SK-MEL-5 (cell line): ENCODE measurements around the gene NR1D1. TPM values are rescaled to one million over a fixed set of nuclear protein-coding genes. Genes with fewer than 3 reads are reported as not detected.
A peak's percentile ranks its signal among the peaks of the same experiment; 100 is the strongest.
"Not testable (repeated sequence)": the region's sequence is repeated elsewhere in the genome, so short reads cannot be mapped to it uniquely, and the experiment has no call there.

Experiments used
- DNase-seq: peaks from one replicate; pipeline ENCODE4 v3.0.0-alpha.2; 2016; ENCODE audit warnings: low read depth, low spot score
- in situ Hi-C: cut with HindIII; loops from 2 replicates; pipeline ENCODE4 v1.10.0; 2016; ENCODE audit warnings: low sequenced_read_pairs, high pct_unique_total_duplicates, low pct_unique_long_range_greater_than_20kb
- polyA plus RNA-seq, 2 experiments: library from polyadenylated mRNA; depleted of rRNA; stranded (reverse); fragments of >200 nt; gene quantifications; 2 replicates each; pipeline ENCODE4 v1.2.3, GENCODE V29; 2015
- total RNA-seq: library from RNA; depleted of rRNA; stranded (reverse); fragments of >200 nt; shearing (Covaris generic); gene quantifications from 2 replicates; pipeline ENCODE4 v1.2.3, GENCODE V29; 2014; rRNA removed

Gene NR1D1
- 2.1 and 2.4 TPM in 2 replicates for total RNA-seq
- polyA plus RNA-seq (2015; cell fraction: cytosol; rRNA removed): 10.0 and 13.4 TPM in 2 replicates
- polyA plus RNA-seq (2015; cell fraction: nucleus; rRNA removed): 7.7 and 8.9 TPM in 2 replicates

- in situ Hi-C loops: no loop called here
- DNase-seq: no peak
These were observed at the start of gene NR1D1 for GRCh38 chr17:40100419-40100668. Gene NR1D1 (minus strand): TSS chr17:40100589. CDS start chr17:40100094, 495 bp downstream.

GRCh38 chr17:40148527-40148926 lies 48.1 kb upstream of the NR1D1 start:
- in situ Hi-C loops: no loop called here
- no peak for DNase-seq

- in situ Hi-C loops: no loop called here
- DNase-seq: no peak
These were observed 45.1 kb upstream of the NR1D1 start for GRCh38 chr17:40145476-40145875.

- DNase-seq, in situ Hi-C loops: not testable (repeated sequence)
These were observed 42.8 kb upstream of the NR1D1 start for GRCh38 chr17:40143166-40143565.

- DNase-seq: no peak
- in situ Hi-C loops: no loop called here
These were observed 39.2 kb upstream of the NR1D1 start for GRCh38 chr17:40139566-40140058.

- in situ Hi-C loops: no loop called here
- no peak for DNase-seq
These were observed 35.4 kb upstream of the NR1D1 start for GRCh38 chr17:40135817-40136216.

- no peak for DNase-seq
- in situ Hi-C loops: no loop called here
These were observed 33.8 kb upstream of the NR1D1 start for GRCh38 chr17:40134184-40134583.

GRCh38 chr17:40130352-40131042 lies 30.1 kb upstream of the NR1D1 start:
- in situ Hi-C loops: no loop called here

GRCh38 chr17:40129498-40129897 lies 29.1 kb upstream of the NR1D1 start:
- in situ Hi-C loops: no loop called here
- DNase-seq: peak; percentile 35

More at GRCh38 chr17:40130352-40131042, 30.1 kb upstream of the NR1D1 start:
- DNase-seq: no peak

GRCh38 chr17:40124279-40125141 lies 24.1 kb upstream of the NR1D1 start:
- in situ Hi-C loops: no loop called here
- no peak for DNase-seq

GRCh38 chr17:40123811-40124114 lies 23.4 kb upstream of the NR1D1 start:
- in situ Hi-C loops: no loop called here
- no peak for DNase-seq

- DNase-seq: peak; percentile 62
- in situ Hi-C loops: no loop called here
These were observed 22.8 kb upstream of the NR1D1 start for GRCh38 chr17:40122999-40123810.

GRCh38 chr17:40122136-40122998 lies 22.0 kb upstream of the NR1D1 start:
- in situ Hi-C loops: no loop called here
- DNase-seq: no peak

- in situ Hi-C loops: no loop called here
- peak; percentile 75 for DNase-seq
These were observed 21.1 kb upstream of the NR1D1 start, which contains the start of gene MSL1 for GRCh38 chr17:40121181-40122135. Gene MSL1 (plus strand): TSS chr17:40121971. CDS start chr17:40122613, 642 bp downstream.

- DNase-seq: no peak
- in situ Hi-C loops: no loop called here
These were observed 14.7 kb upstream of the NR1D1 start for GRCh38 chr17:40115101-40115436.

GRCh38 chr17:40113907-40114245 lies 13.5 kb upstream of the NR1D1 start:
- in situ Hi-C loops: no loop called here

More at GRCh38 chr17:40113907-40114245, 13.5 kb upstream of the NR1D1 start:
- no peak for DNase-seq
